MG63 (cell line): ENCODE results near the gene STIM1. TPM values are rescaled to one million over a fixed set of nuclear protein-coding genes. Genes with fewer than 3 reads are reported as not detected.
"Not testable (repeated sequence)": the region's sequence is repeated elsewhere in the genome, so short reads cannot be mapped to it uniquely, and the experiment has no call there.

Experiments
- DNase-seq: peaks from one replicate; pipeline ENCODE4 v3.0.0-alpha.2; 2020
- H3K27me3 ChIP-seq: fragments of 250-450 bp; sonication (Bioruptor Pico); 2 replicates; pipeline ENCODE4 v1.5.1; 2020; ENCODE audit warnings: mild to moderate bottlenecking, moderate library complexity
- H3K36me3 ChIP-seq: fragments of 250-450 bp; sonication (Bioruptor Pico); 2 replicates; pipeline ENCODE4 v1.5.1; 2020; ENCODE audit warnings: mild to moderate bottlenecking, moderate library complexity
- H3K4me3 ChIP-seq: fragments of 250-450 bp; sonication (Bioruptor Pico); 2 replicates; pipeline ENCODE4 v1.5.1; 2020; ENCODE audit warnings: mild to moderate bottlenecking, moderate library complexity
- H3K9me3 ChIP-seq: fragments of 250-450 bp; sonication (Bioruptor Pico); 2 replicates; pipeline ENCODE4 v1.5.1; 2020; ENCODE audit warnings: mild to moderate bottlenecking, moderate library complexity
- total RNA-seq: library from RNA; depleted of rRNA; stranded (reverse); fragments of >200 nt; shearing (Covaris generic); gene quantifications from 2 replicates; pipeline ENCODE4 v1.2.3, GENCODE V29; 2014; ENCODE audit warnings: low replicate concordance

Gene STIM1
- total RNA-seq, 1 experiment from 2014 or later, result 13.4 TPM

GRCh38 chr11:4030197-4030596 is 174.7 kb downstream of the STIM1 start:
- no peaks in the 10 kb centered on the region for H3K27me3 ChIP-seq
- no peak overlapping the region for H3K4me3 ChIP-seq
- H3K9me3 ChIP-seq, result no peaks in the 10 kb centered on the region
- DNase-seq, result no peak
- no peaks in the 10 kb centered on the region for H3K36me3 ChIP-seq

DNA sequence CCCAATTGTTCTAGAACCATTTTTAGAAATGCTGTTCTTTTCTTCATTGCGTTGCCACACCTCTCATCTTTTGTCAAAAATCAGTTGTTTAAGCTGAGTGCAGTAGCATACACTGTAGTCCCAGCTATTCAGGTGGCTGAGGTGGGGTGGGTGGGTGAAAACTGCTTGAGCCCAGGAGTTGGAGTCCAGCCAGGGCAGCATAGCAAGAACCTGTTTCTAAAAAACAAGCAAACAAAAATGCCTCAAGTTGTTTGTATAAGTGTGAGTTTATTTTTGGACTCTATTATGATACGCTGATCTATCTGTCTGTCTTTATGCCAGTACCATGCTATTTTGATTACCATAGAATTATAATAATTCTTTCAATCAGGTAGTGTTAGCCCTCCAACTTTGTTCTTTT is 176.6 kb downstream of the STIM1 start:
- Histone ChIP-seq H3K9me3 (no peaks in the 10 kb centered on the region), H3K4me3 (no peak overlapping the region), H3K27me3 (no peaks in the 10 kb centered on the region), H3K36me3 (no peaks in the 10 kb centered on the region)
- DNase-seq, result no peak

- H3K36me3 ChIP-seq, result no peaks in the 10 kb centered on the region
- no peaks in the 10 kb centered on the region for H3K27me3 ChIP-seq
- DNase-seq, result no peak
- H3K9me3 ChIP-seq, result no peaks in the 10 kb centered on the region; the same call in 1 of the 2 replicates
- no peak overlapping the region for H3K4me3 ChIP-seq
Observed at GRCh38 chr11:4035985-4036384, 180.5 kb downstream of the STIM1 start.

DNA sequence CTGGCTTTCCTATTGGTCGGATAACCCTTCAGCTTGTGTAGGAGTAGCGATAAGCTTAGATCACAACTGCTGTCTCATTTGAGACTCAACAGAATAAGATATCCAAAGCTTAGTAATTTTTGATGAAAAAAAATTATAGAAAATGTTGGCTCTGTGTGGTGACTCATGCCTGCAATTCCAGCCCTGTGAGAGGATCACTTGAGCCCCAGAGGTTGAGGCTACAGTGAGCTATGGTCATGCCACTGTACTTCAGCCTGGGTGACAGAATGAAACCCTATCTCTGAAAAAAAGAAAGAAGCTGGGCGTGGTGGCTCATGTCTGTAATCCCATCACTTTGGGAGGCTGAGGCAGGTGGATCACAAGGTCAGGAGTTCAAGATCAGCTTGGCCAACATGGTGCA is 183.5 kb downstream of the STIM1 start:
- Histone ChIP-seq H3K27me3 (no peaks in the 10 kb centered on the region), H3K4me3 (no peak overlapping the region), H3K9me3 (no peaks in the 10 kb centered on the region; the same call in 1 of the 2 replicates), H3K36me3 (no peaks in the 10 kb centered on the region)
- no peak for DNase-seq

DNA sequence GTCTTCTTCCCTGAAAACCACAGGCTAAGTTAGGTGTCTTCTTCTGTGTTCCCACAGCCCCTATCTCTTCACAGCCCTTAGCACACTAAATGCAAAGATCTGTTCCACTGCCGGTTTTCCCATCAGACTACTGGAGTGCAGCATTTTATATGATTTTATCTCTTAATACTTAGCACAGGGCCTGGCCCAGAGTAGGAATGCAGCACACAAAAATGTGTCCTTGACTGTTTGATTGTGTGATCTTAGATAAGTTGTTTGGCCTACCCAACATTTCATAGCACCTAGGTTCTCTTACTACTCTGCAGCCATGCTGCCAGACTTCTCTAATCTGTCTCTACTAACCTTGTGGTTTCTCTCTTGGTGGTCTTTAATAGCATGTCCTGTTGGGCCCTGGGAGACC is 185.0 kb downstream of the STIM1 start:
- H3K9me3 ChIP-seq, result no peaks in the 10 kb centered on the region; the same call in 1 of the 2 replicates
- H3K36me3 ChIP-seq, result no peaks in the 10 kb centered on the region
- DNase-seq, result no peak
- no peaks in the 10 kb centered on the region for H3K27me3 ChIP-seq
- no peak overlapping the region for H3K4me3 ChIP-seq

DNA sequence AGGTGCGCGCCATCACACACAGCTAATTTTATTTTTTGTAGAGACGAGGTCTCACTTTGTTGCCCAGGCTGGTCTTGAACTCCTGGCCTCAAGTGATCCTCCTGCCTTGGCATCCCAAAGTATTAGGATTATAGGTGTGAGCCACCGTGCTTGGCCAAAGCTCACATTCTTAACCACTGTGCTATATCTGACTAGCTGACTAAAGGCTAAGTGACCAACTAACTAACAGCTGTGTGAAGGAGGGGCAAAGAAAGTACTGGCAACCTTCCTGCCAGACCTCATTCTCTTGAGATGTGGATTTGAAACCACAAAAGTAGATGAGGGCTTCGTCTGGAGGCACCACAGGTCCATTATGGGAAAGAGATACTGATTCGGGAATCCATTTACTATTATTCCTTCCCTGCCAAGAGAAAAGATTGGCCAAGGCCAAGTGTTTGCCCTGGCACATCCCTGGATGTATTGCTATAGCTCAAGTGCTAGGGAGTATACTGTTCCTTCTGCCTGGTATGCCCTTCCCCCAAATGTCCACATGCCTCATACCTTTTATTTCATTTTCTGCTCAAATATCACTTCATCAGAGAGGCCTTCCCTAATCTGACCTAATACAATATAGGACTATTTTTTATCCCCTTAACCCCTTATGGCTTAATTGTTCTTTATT is 186.4 kb downstream of the STIM1 start:
- H3K9me3 ChIP-seq, result no peaks in the 10 kb centered on the region; the same call in 1 of the 2 replicates
- no peaks in the 10 kb centered on the region for H3K27me3 ChIP-seq
- DNase-seq, result peak; percentile 9
- no peak overlapping the region for H3K4me3 ChIP-seq
- no peaks in the 10 kb centered on the region for H3K36me3 ChIP-seq

DNA sequence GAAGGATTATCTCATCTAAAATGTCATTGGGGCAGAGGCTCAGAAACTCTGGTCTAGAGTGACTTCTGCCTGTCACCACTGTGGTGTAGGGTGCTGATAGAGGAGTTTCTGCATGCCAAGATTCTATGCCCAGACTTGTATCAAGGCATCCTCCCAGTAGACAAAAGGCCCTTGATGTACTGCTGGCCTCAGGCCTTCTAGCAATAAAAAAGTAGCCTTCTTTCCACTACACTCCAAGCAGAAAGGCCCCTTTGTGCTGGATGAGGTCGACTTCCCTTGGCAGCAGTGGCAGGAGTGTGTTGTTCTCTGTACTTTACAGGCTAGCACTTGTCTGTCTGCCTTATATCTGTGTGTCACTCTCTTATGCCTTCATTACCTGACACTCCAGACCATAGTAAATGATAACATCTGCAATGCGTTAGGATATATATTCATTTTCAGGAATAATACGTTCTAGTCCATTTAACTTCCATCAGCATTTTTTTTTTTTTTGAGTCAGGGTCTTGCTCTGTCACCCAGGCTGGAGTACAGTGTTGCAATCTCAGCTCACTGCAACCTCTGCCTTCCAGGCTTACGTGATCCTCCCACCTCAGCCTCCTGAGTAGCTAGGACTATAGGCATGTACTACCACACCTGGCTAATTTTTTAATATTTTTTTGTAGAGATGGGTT is 189.6 kb downstream of the STIM1 start:
- H3K9me3 ChIP-seq, result no peaks in the 10 kb centered on the region
- no peak overlapping the region for H3K4me3 ChIP-seq
- H3K36me3 ChIP-seq, result no peaks in the 10 kb centered on the region
- no peaks in the 10 kb centered on the region for H3K27me3 ChIP-seq
- DNase-seq, result no peak

DNA sequence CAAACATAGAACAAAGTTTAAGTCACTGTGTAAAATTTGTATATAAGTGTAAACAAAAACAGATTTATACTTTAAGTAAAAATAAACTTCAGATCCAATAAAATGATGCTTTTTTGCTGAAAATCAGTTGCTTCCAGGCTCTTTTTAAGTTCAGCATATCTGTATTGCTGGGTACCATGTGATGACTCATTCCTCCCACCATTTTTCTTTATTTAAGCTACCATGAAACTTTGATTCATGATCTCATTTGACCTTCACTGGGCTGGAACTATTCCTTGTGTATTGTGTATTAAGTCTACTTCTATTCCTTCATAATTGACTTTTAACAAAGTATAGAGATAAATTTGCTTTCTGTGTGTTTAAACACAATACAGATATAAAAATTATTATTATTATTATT is 192.9 kb downstream of the STIM1 start:
- Histone ChIP-seq H3K27me3 (no peaks in the 10 kb centered on the region), H3K36me3 (no peaks in the 10 kb centered on the region), H3K4me3 (no peak overlapping the region), H3K9me3 (no peaks in the 10 kb centered on the region)
- DNase-seq, result no peak

DNA sequence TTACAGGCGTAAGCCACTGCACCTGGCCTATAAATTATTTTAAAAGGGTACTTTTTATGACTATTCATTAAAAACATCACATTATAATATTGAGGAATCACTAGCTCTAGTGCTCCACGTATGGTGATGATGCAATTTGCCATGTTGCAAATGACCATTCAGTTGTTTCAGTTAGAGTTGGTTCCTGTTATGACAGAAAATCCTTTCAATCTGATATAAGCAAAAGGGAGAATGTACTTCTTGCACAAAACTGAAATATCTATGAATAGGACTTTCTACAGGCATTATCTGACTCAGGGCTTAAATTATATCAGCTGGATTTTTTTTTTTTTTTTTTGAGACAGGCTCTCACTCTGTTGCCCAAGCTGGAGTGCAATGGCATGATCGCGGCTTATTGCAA is 193.5 kb downstream of the STIM1 start:
- Histone ChIP-seq H3K27me3 (no peaks in the 10 kb centered on the region), H3K9me3 (no peaks in the 10 kb centered on the region), H3K4me3 (no peak overlapping the region), H3K36me3 (no peaks in the 10 kb centered on the region)
- DNase-seq, result no peak

- Histone ChIP-seq H3K4me3 (no peak overlapping the region), H3K36me3 (no peaks in the 10 kb centered on the region), H3K9me3 (no peaks in the 10 kb centered on the region), H3K27me3 (no peaks in the 10 kb centered on the region)
- DNase-seq, result no peak
Observed at GRCh38 chr11:4050138-4050537, 194.7 kb downstream of the STIM1 start.

- not testable (repeated sequence) for H3K36me3 ChIP-seq, DNase-seq, H3K9me3 ChIP-seq, H3K4me3 ChIP-seq, H3K27me3 ChIP-seq
Observed at GRCh38 chr11:4053200-4053599, 197.7 kb downstream of the STIM1 start.

DNA sequence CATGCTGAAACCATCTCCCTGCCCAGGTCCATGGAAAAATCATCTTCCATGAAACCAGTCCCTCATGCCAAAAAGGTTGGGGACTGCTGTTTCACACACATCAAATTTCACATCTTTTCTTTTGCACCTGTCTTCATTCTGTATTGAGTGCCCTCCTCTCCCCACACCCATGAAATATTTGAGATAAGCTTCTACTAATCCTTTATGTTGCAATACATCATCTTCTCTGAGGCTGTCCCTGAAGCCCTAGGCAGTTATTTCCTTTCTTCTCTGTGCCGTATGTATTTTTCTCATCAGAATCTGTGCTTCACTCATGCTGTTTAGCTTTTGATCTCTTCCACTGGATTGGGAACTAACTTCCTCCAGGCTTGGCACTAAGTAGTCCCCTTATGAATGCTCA is 199.2 kb downstream of the STIM1 start:
- no peaks in the 10 kb centered on the region for H3K27me3 ChIP-seq
- H3K4me3 ChIP-seq, result no peak overlapping the region
- no peaks in the 10 kb centered on the region for H3K36me3 ChIP-seq
- H3K9me3 ChIP-seq, result no peaks in the 10 kb centered on the region
- DNase-seq, result no peak

GRCh38 chr11:4059424-4059823 is 204.0 kb downstream of the STIM1 start:
- DNase-seq, result no peak
- Histone ChIP-seq H3K36me3 (no peaks in the 10 kb centered on the region), H3K4me3 (no peak overlapping the region), H3K9me3 (no peaks in the 10 kb centered on the region), H3K27me3 (no peaks in the 10 kb centered on the region)

- DNase-seq, result no peak
- no peaks in the 10 kb centered on the region for H3K9me3 ChIP-seq
- H3K27me3 ChIP-seq, result no peaks in the 10 kb centered on the region
- H3K36me3 ChIP-seq, result no peaks in the 10 kb centered on the region
- H3K4me3 ChIP-seq, result no peak overlapping the region
Observed at GRCh38 chr11:4060182-4060923, 204.9 kb downstream of the STIM1 start.

GRCh38 chr11:4061700-4062099 is 206.2 kb downstream of the STIM1 start:
- DNase-seq, result no peak
- Histone ChIP-seq H3K9me3 (no peaks in the 10 kb centered on the region), H3K36me3 (no peaks in the 10 kb centered on the region), H3K27me3 (no peaks in the 10 kb centered on the region), H3K4me3 (no peak overlapping the region)

- no peak for DNase-seq
- Histone ChIP-seq H3K36me3 (no peaks in the 10 kb centered on the region), H3K9me3 (no peaks in the 10 kb centered on the region), H3K4me3 (no peak overlapping the region), H3K27me3 (no peaks in the 10 kb centered on the region)
Observed at GRCh38 chr11:4063348-4063747, 207.9 kb downstream of the STIM1 start.

- H3K27me3 ChIP-seq, result no peaks in the 10 kb centered on the region
- H3K4me3 ChIP-seq, result no peak overlapping the region
- no peak for DNase-seq
- H3K36me3 ChIP-seq, result no peaks in the 10 kb centered on the region
- H3K9me3 ChIP-seq, result no peaks in the 10 kb centered on the region
Observed at GRCh38 chr11:4064278-4064955, 209.0 kb downstream of the STIM1 start.
